ENCODE measurements around the gene KCNIP4.

DNA sequence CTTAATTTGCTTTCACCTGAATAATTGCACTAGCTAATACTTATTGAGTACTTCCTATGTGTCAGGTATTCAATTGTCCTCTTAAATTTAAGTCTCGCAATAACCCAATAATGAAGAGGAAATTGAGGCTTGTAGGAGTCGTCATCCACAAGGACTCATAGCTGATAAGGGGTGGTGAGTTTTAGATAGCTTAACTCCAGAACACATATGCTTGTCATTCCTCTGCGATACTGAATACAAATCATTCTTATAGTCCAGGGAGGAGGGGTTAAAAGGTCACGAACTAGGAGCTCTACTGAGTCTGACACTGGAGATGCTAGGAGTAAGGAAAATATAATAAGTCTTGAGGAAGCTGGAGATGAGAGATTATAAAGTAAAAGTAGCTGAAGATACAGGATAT lies 1249.8 kb downstream of the KCNIP4 start:
- TF ChIP-seq, protein P1, sequence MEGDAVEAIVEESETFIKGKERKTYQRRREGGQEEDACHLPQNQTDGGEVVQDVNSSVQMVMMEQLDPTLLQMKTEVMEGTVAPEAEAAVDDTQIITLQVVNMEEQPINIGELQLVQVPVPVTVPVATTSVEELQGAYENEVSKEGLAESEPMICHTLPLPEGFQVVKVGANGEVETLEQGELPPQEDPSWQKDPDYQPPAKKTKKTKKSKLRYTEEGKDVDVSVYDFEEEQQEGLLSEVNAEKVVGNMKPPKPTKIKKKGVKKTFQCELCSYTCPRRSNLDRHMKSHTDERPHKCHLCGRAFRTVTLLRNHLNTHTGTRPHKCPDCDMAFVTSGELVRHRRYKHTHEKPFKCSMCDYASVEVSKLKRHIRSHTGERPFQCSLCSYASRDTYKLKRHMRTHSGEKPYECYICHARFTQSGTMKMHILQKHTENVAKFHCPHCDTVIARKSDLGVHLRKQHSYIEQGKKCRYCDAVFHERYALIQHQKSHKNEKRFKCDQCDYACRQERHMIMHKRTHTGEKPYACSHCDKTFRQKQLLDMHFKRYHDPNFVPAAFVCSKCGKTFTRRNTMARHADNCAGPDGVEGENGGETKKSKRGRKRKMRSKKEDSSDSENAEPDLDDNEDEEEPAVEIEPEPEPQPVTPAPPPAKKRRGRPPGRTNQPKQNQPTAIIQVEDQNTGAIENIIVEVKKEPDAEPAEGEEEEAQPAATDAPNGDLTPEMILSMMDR (IDR thresholded peaks at IDR 0.05) = no peak
- no peak for TF ChIP-seq POLR2A (IDR thresholded peaks at IDR 0.05)
